Fibroblast of skin of abdomen (primary cell): Measurements from ENCODE around the gene TRABD2A.

Experiments used
- DNase-seq: peaks from one replicate; pipeline ENCODE4 v3.0.0-alpha.2; 2013

Gene TRABD2A

DNA sequence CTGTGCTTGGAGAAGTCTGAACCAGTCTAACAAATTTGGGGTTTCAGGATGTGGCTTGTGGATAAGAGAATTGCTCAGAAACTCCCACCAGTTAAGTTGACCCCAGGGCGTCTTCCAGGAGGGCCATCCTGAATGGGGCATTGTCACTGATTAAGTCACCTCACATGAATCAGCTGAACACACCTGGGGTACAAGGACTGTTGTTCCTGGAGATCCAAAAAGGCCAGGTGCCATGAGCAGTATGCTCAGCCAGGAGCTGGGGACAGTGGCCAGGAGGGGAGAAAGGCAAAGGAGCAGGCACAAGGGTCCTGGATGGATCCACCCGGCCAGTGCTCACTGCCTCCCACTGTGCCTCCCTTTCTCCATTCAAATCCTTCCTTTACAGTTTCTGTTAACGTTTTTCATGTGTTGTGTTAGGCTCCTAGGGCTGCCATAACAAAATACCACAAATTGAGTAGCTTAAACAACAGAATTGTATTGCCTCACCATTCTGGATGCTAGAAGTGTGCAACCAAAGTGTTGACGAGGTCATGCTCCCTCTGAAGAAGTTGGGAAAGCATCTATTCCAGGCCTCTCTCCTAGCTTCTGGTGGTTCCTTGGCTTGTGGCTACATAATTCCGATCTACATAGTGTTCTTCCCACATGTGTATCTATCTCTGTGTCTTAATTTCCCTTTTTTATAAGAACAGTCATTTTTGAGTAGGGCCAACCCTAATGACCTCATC is 33.4 kb downstream of the TRABD2A start:
- DNase-seq = no peak

GRCh38 chr2:84846741-84847142 is 34.1 kb downstream of the TRABD2A start:
- peak; percentile 20 for DNase-seq

DNA sequence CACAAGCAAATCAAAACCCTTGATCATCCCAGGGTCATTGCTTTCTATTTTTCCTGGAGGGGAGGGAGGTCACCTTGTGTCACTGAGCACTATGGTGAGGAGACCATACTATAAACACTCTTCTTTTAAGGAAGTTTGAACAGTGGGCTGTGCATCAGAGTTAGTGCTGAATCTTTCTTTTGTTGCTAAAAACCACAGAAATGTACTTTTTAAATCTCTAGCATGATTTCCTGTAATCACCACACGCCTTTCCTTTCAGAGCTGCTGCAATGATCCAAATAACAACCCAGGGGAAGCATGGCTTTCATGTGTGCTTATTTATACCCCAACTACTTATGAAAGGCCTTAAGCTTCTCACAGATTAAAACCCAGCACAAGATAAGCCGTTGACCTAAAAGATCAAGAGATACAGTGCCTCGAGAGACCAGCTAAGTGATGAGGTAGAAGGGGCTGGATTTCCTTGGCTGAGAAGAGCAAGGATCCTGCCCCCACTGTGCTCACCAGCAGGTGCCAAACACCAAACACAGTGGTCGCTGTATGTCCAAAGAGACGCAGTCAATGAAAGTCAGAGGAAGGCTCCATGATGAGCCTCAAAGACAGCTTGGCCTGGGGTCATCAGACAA is 34.7 kb downstream of the TRABD2A start:
- peak; percentile 28 for DNase-seq

GRCh38 chr2:84844141-84844540 is 36.7 kb downstream of the TRABD2A start:
- no peak for DNase-seq

- DNase-seq = no peak
These were observed 39.3 kb downstream of the TRABD2A start for GRCh38 chr2:84841577-84841976.

DNA sequence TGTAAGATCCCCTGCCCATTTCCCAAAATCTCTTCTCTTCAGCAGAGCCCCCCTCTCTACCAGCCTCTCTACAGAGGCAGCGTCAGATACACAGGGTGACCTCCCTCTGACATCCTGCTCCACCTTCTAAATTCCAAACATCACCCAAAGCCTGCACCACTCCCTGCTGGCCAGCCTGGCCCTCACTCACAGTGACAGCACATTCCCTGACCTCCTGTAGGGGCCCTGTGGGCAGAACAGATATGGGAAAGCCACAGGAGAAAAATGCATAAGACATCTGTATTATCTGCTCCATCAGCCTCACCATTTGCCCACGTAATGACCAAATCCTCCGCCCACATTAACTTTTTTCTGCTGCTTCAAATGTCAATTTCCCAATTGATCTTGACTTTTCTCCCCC is 40.6 kb downstream of the TRABD2A start:
- DNase-seq = no peak

GRCh38 chr2:84839851-84840250 is 41.0 kb downstream of the TRABD2A start:
- DNase-seq = no peak

- DNase-seq = peak; percentile 42
These were observed 42.3 kb downstream of the TRABD2A start for GRCh38 chr2:84838434-84839145.

- no peak for DNase-seq
These were observed 44.7 kb downstream of the TRABD2A start for GRCh38 chr2:84836215-84836614.

- no peak for DNase-seq
These were observed 47.3 kb downstream of the TRABD2A start for GRCh38 chr2:84833481-84834150.

DNA sequence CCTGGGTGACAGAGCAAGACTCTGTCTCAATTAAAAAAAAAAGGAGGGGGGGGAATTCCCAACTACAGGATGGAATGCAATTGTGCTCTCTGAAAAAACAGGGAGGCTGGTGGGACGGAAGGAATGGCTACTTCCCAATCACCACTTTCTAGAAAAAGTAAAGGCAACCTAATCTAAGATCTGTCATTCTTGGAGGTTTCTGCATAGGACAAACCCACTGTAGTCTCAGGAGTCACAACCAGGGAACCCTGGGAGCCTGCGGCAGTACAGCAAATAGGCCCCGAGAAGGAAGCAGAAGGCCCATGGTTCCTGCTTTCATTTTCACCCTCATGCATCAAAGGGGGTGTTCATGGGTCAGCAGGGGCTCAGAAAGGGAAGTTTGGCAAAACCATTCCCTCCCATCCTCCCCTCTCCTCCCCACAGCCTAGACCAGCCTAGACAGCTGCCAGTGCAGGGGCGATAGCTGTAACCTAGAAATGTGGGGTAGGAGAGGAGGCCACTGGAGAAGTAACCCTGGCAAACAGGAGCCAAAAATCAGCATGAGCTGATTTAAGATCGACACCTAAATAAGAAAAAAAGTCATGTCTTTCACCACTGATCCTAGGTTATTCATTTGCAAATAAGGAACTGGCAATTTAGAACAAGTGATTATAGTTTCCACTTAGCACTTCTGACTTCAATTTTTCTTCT is 48.0 kb downstream of the TRABD2A start:
- no peak for DNase-seq

- DNase-seq = no peak
These were observed 50.0 kb downstream of the TRABD2A start for GRCh38 chr2:84830758-84831500.

DNA sequence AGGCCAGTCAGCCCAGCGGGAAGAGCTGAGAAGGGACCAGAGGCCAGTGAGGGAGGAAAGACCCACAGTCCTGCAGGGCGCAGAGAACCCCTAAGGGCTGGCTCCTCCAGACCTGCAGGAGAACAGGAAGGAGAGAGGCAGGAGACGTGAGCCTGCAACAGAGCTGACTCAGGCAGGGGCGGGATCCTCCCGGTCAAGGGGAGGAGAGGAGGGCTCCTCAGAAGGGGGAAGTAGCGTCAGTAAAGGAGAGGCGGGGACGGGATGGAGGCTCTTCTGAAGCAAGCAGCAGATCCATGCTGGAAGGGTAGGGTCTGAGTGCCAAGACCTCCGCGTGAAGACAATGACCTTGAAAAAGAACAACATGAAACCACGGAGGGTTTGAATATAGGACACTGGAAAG is 50.8 kb downstream of the TRABD2A start:
- peak; percentile 31 for DNase-seq

DNA sequence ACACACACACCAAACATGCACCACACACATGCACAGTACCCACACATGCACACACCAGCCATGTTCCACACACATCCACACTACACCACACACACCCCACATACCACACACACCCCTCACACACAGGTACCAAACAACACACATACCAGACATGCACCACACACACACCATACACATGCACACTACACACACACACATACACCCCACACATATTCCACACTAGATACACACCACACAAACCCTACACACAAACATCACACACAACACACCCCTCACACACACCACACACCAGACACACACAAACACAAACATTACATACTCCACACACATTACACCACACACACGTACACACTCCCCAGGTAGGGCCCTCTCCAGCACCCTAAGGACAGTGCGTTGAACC is 51.2 kb downstream of the TRABD2A start:
- DNase-seq = no peak

GRCh38 chr2:84827978-84828575 is 52.8 kb downstream of the TRABD2A start:
- no peak for DNase-seq

DNA sequence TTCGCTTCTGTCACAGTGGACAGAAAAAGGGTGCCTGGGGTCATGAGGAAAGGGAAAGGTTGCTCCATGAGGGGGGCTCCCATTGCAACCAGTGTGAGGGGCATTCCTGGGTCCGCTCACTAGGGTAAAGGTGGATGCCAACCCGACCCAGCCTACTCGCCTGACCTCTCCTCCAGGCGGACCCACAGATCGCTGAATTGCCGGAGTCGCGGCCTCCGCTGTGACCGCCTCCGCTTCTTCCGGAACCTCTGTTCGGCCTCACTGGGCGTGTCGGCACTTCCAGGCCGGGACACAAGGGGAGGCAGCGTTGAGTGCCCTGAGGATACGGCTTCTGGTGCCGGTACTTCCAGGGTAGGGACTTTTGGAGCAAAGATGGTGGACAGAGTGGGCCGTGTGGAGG is 57.1 kb downstream of the TRABD2A start:
- DNase-seq = no peak

GRCh38 chr2:84823229-84823628 is 57.7 kb downstream of the TRABD2A start:
- no peak for DNase-seq

- DNase-seq = no peak
These were observed 59.1 kb downstream of the TRABD2A start for GRCh38 chr2:84821806-84822205.

- no peak for DNase-seq
These were observed 63.6 kb downstream of the TRABD2A start for GRCh38 chr2:84817239-84817655.

GRCh38 chr2:84816426-84817026 is 64.4 kb downstream of the TRABD2A start:
- DNase-seq = no peak

- no peak for DNase-seq
These were observed 65.7 kb downstream of the TRABD2A start for GRCh38 chr2:84815146-84815545.
